IPS-20b (cell line): ENCODE data around the gene STX8.
"Not testable (repeated sequence)": the region's sequence is repeated elsewhere in the genome, so short reads cannot be mapped to it uniquely, and the experiment has no call there.

ENCODE experiments used
- H3K27ac ChIP-seq: one replicate; pipeline ENCODE4 v1.5.1; 2013; ENCODE audit warnings: low read length
- H3K27me3 ChIP-seq: 2 replicates; pipeline ENCODE4 v1.6.1; 2013; ENCODE audit warnings: mild to moderate bottlenecking, low read length, inconsistent platforms; ENCODE audit not compliant: insufficient read depth
- H3K36me3 ChIP-seq: 2 replicates; pipeline ENCODE4 v1.6.1; 2013; ENCODE audit warnings: low read depth, mild to moderate bottlenecking, inconsistent platforms, low read length, moderate library complexity; ENCODE audit not compliant: insufficient read depth
- H3K4me1 ChIP-seq: 2 replicates; pipeline ENCODE4 v1.6.1; 2013; ENCODE audit warnings: mild to moderate bottlenecking, control low read depth, inconsistent platforms, low read length, moderate library complexity; ENCODE audit not compliant: insufficient read depth
- H3K4me3 ChIP-seq: 2 replicates; pipeline ENCODE4 v1.5.1; 2013; ENCODE audit warnings: mild to moderate bottlenecking, low read length, inconsistent platforms
- H3K9ac ChIP-seq: 2 replicates; pipeline ENCODE4 v1.6.1; 2013; ENCODE audit warnings: low read depth, mild to moderate bottlenecking, inconsistent platforms, low read length, moderate library complexity
- H3K9me3 ChIP-seq: 2 replicates; pipeline ENCODE4 v1.6.1; 2013; ENCODE audit warnings: mild to moderate bottlenecking, low read depth, low read length, inconsistent platforms; ENCODE audit not compliant: insufficient read depth

The STX8 gene

DNA sequence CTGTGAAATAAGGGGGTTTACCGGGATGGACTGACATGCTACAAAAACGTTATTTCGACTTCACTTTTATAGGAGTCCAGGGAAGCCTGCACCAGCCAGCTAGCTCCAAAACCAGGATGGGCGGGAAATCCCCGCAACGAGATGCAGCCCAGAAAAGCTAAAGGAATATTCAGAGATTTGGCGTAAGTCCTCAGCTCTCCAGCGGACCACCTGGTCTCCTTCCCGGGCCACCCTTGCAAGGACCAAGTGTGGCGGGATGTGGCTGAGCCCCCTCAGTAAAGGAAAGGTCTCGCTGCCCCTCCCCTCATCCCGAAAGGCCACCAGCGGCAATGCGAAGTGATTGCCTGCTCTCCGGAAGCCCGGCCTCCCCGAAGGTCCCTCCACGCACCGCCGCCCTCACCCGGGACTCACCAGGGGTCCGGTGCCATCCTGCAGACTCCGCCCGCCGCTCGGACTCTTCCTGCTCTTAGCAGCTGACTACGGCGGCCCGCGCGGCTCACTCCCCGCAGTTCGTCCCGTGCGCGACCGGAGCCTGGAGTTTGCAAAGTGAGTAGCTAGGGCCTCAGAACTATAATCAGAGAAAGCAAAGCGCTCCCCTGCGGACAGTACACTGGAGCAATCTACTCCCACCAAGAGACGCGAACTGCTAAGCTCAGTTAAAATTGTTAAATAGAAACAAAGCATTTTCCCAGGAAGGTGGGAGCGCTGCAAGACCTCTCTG lies at the start of gene STX8:
STX8 (minus strand) TSS at position 440 of the 721 bp plus-strand sequence; CDS start at position 428, 12 bp downstream.
- Histone ChIP-seq H3K4me3 (peak within 1 kb of the TSS; percentile 83), H3K27ac (no peak within 1 kb of the TSS), H3K27me3 (no peaks in the 10 kb centered on the region), H3K36me3 (no peaks in the 10 kb centered on the region), H3K4me1 (no peaks in the 10 kb centered on the region), H3K9me3 (no peaks in the 10 kb centered on the region), H3K9ac (peak within 1 kb of the TSS; percentile 72; the same call in 1 of the 2 replicates)

GRCh38 chr17:9622961-9623360 lies 47.3 kb upstream of the STX8 start:
- H3K4me1 ChIP-seq, result no peaks in the 10 kb centered on the region
- no peak overlapping the region for H3K27ac ChIP-seq
- no peaks in the 10 kb centered on the region for H3K27me3 ChIP-seq
- no peaks in the 10 kb centered on the region for H3K36me3 ChIP-seq
- H3K4me3 ChIP-seq, result no peak overlapping the region
- H3K9ac ChIP-seq, result no peak overlapping the region
- peaks cover 20% of the 10 kb centered on the region; the same call in 1 of the 2 replicates for H3K9me3 ChIP-seq

GRCh38 chr17:9615486-9615885 lies 39.9 kb upstream of the STX8 start:
- no peaks in the 10 kb centered on the region for H3K4me1 ChIP-seq
- no peak overlapping the region for H3K9ac ChIP-seq

GRCh38 chr17:9612006-9612405 lies 36.4 kb upstream of the STX8 start:
- Histone ChIP-seq H3K9me3 (no peaks in the 10 kb centered on the region), H3K4me1 (no peaks in the 10 kb centered on the region), H3K27ac (no peak overlapping the region), H3K27me3 (no peaks in the 10 kb centered on the region), H3K4me3 (no peak overlapping the region), H3K36me3 (no peaks in the 10 kb centered on the region), H3K9ac (no peak overlapping the region)

More at GRCh38 chr17:9615486-9615885, 39.9 kb upstream of the STX8 start:
- Histone ChIP-seq H3K27ac (no peak overlapping the region), H3K36me3 (no peaks in the 10 kb centered on the region), H3K9me3 (no peaks in the 10 kb centered on the region), H3K27me3 (no peaks in the 10 kb centered on the region), H3K4me3 (no peak overlapping the region)

- H3K27me3 ChIP-seq, result no peaks in the 10 kb centered on the region
- no peak overlapping the region for H3K27ac ChIP-seq
- no peaks in the 10 kb centered on the region for H3K36me3 ChIP-seq
- no peak overlapping the region for H3K4me3 ChIP-seq
- no peaks in the 10 kb centered on the region for H3K4me1 ChIP-seq
- H3K9me3 ChIP-seq, result no peaks in the 10 kb centered on the region
- no peak overlapping the region for H3K9ac ChIP-seq
These were observed 35.9 kb upstream of the STX8 start for GRCh38 chr17:9611557-9611956.

DNA sequence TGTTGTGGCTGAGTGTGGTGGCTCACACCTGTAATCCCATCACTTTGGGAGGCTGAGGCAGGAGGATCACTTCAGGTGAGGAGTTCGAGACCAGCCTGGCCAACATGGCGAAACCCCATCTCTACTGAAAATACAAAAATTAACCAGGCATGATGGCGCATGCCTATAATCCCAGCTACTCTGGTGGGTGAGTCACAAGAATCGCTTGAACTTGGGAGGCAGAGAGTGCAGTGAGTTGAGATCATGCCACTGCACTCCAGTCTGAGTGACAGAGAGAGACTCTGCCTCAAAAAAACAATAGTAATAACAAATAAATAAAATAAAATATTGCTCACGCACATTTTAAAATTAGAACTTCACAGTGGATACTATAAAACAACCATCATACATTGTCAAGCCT lies 31.4 kb upstream of the STX8 start:
- not testable (repeated sequence) for H3K36me3 ChIP-seq, H3K27ac ChIP-seq, H3K9ac ChIP-seq, H3K27me3 ChIP-seq, H3K4me1 ChIP-seq, H3K9me3 ChIP-seq, H3K4me3 ChIP-seq

- no peak overlapping the region for H3K9ac ChIP-seq
- H3K4me1 ChIP-seq, result no peaks in the 10 kb centered on the region
- H3K27ac ChIP-seq, result no peak overlapping the region
- H3K9me3 ChIP-seq, result no peaks in the 10 kb centered on the region
- no peak overlapping the region for H3K4me3 ChIP-seq
- H3K36me3 ChIP-seq, result no peaks in the 10 kb centered on the region
- H3K27me3 ChIP-seq, result no peaks in the 10 kb centered on the region
These were observed 30.8 kb upstream of the STX8 start for GRCh38 chr17:9606453-9606852.

DNA sequence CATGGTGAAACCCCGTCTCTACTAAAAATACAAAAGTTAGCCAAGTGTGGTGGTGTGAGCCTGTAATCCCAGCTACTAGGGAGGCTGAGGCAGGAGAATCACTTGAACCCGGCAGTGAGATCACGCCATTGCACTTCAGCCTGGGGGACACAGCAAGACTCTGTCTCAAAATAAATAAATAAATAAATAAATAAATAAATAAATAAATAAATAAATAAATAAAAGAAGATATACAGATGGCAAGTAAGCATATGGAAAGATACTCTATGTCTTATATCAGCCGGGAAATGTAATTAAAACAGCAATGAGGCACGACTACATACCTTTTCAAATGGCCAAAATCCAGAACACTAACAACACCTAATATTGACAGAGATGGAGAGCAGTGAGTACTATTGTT lies 29.0 kb upstream of the STX8 start:
- not testable (repeated sequence) for H3K27me3 ChIP-seq, H3K4me1 ChIP-seq, H3K4me3 ChIP-seq, H3K36me3 ChIP-seq, H3K27ac ChIP-seq, H3K9me3 ChIP-seq, H3K9ac ChIP-seq

- H3K27me3 ChIP-seq, result no peaks in the 10 kb centered on the region
- no peaks in the 10 kb centered on the region for H3K4me1 ChIP-seq
- H3K27ac ChIP-seq, result no peak overlapping the region
- no peaks in the 10 kb centered on the region for H3K36me3 ChIP-seq
- no peaks in the 10 kb centered on the region for H3K9me3 ChIP-seq
- H3K9ac ChIP-seq, result no peak overlapping the region
- H3K4me3 ChIP-seq, result no peak overlapping the region
These were observed 23.0 kb upstream of the STX8 start for GRCh38 chr17:9598661-9599060.

DNA sequence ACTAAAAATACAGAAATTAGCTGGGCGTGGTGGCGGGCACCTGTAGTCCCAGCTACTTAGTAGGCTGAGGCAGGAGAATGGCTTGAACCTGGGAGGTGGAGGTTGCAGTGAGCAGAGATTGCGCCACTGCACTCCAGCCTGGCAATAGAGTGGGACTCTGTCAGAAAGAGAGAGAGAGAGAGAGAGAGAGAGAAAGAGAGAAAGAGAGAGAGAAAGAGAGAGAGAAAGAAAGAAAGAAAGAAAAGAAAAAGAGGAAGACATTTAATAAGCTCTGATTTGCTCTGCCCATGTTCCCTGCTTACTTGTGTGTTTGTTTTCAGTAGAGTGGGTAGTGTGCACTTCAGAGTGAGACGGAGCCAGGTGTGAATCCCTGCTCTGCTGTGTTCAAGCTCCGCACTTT lies 22.0 kb upstream of the STX8 start:
- not testable (repeated sequence) for H3K36me3 ChIP-seq, H3K27me3 ChIP-seq, H3K9me3 ChIP-seq, H3K9ac ChIP-seq, H3K4me1 ChIP-seq, H3K27ac ChIP-seq, H3K4me3 ChIP-seq

GRCh38 chr17:9594065-9594464 lies 18.4 kb upstream of the STX8 start:
- no peak overlapping the region for H3K27ac ChIP-seq
- H3K4me1 ChIP-seq, result no peaks in the 10 kb centered on the region
- H3K4me3 ChIP-seq, result no peak overlapping the region
- H3K36me3 ChIP-seq, result no peaks in the 10 kb centered on the region
- H3K9me3 ChIP-seq, result no peaks in the 10 kb centered on the region
- no peaks in the 10 kb centered on the region for H3K27me3 ChIP-seq
- H3K9ac ChIP-seq, result no peak overlapping the region

GRCh38 chr17:9587969-9588656 lies 12.5 kb upstream of the STX8 start:
- no peak overlapping the region for H3K9ac ChIP-seq
- no peak overlapping the region for H3K4me3 ChIP-seq
- H3K9me3 ChIP-seq, result peaks cover 7% of the 10 kb centered on the region; the same call in 1 of the 2 replicates
- no peak overlapping the region for H3K27ac ChIP-seq
- H3K27me3 ChIP-seq, result no peaks in the 10 kb centered on the region
- H3K4me1 ChIP-seq, result no peaks in the 10 kb centered on the region
- H3K36me3 ChIP-seq, result no peaks in the 10 kb centered on the region
